ENCODE measurements around the gene S1PR1.

S1PR1 gene

GRCh38 chr1:101261623-101262022 lies 24.8 kb downstream of the S1PR1 start:
- peaks cover 7 to 9% of the 10 kb centered on the region in 2 experiments for H3K4me1 ChIP-seq (ENCODE audit: control insufficient read depth in 1 of 2, insufficient read depth in 2 of 2, low read length in 2 of 2)
- H2BK5ac ChIP-seq (ENCODE audit: low read depth, low read length, poor library complexity), result no peak overlapping the region
- H3K9ac ChIP-seq (ENCODE audit: low read length), result no peak overlapping the region
- H4K8ac ChIP-seq (ENCODE audit: low read depth, low read length), result peak overlapping the region; percentile 38
- H3K27me3 ChIP-seq (ENCODE audit: insufficient read depth, low read length), result no peaks in the 10 kb centered on the region
- DNase-seq, result no peak
- no peak overlapping the region for H3K27ac ChIP-seq (ENCODE audit: low read depth, low read length)
- no peak overlapping the region for H4K12ac ChIP-seq (ENCODE audit: low read depth, low read length)
- H2BK12ac ChIP-seq (ENCODE audit: low read length), result no peak overlapping the region
- H3K18ac ChIP-seq (ENCODE audit: low read length), result no peak overlapping the region
- H2BK120ac ChIP-seq (ENCODE audit: insufficient read depth, low read length, poor library complexity), result no peak overlapping the region
- H2AFZ ChIP-seq (ENCODE audit: insufficient read depth, low read length, poor library complexity), result no peak overlapping the region
- no CpG with 5 or more reads among the region's 4 CpGs for WGBS (ENCODE audit: extremely low coverage, insufficient coverage, insufficient read length)
- H3K4me2 ChIP-seq (ENCODE audit: low read length), result no peak overlapping the region
- no peak overlapping the region for H4K91ac ChIP-seq (ENCODE audit: low read depth, low read length)
- H3K4me3 ChIP-seq (ENCODE audit: low read depth, low read length), result no peak overlapping the region
- no peaks in the 10 kb centered on the region for H3K79me1 ChIP-seq (ENCODE audit: low read length)
- H3K23ac ChIP-seq (ENCODE audit: low read length), result no peak overlapping the region
- no peak overlapping the region for H2AK5ac ChIP-seq (ENCODE audit: low read length)
- no peaks in the 10 kb centered on the region for H3K79me2 ChIP-seq (ENCODE audit: control insufficient read depth, insufficient read depth, low read length, poor library complexity)
- H3K14ac ChIP-seq (ENCODE audit: low read length), result no peak overlapping the region
- no peaks in the 10 kb centered on the region for H3K36me3 ChIP-seq (ENCODE audit: control insufficient read depth in 1 of 2, insufficient read depth in 2 of 2, low read length in 2 of 2)
- H3K9me3 ChIP-seq (ENCODE audit: insufficient read depth, low read depth, low read length), result no peaks in the 10 kb centered on the region
- H3K4ac ChIP-seq (ENCODE audit: low read depth, low read length), result no peak overlapping the region

GRCh38 chr1:101262060-101262459 lies 25.2 kb downstream of the S1PR1 start:
- H2BK120ac ChIP-seq (ENCODE audit: insufficient read depth, low read length, poor library complexity), result no peak overlapping the region
- H3K79me1 ChIP-seq (ENCODE audit: low read length), result no peaks in the 10 kb centered on the region
- H4K8ac ChIP-seq (ENCODE audit: low read depth, low read length), result no peak overlapping the region
- H4K91ac ChIP-seq (ENCODE audit: low read depth, low read length), result no peak overlapping the region
- H2AFZ ChIP-seq (ENCODE audit: insufficient read depth, low read length, poor library complexity), result no peak overlapping the region
- H3K4me2 ChIP-seq (ENCODE audit: low read length), result no peak overlapping the region
- H3K9ac ChIP-seq (ENCODE audit: low read length), result no peak overlapping the region
- no peak overlapping the region for H2BK5ac ChIP-seq (ENCODE audit: low read depth, low read length, poor library complexity)
- no peak overlapping the region for H3K23ac ChIP-seq (ENCODE audit: low read length)
- no peak overlapping the region for H2AK5ac ChIP-seq (ENCODE audit: low read length)
- no peak overlapping the region for H3K14ac ChIP-seq (ENCODE audit: low read length)
- peak in 1 of 2 donors; percentile 12 for DNase-seq
- H3K4me1 ChIP-seq (ENCODE audit: control insufficient read depth in 1 of 2, insufficient read depth in 2 of 2, low read length in 2 of 2), result peaks cover 7 to 9% of the 10 kb centered on the region in 2 experiments
- H3K4ac ChIP-seq (ENCODE audit: low read depth, low read length), result no peak overlapping the region
- no CpG with 5 or more reads among the region's 4 CpGs for WGBS (ENCODE audit: extremely low coverage, insufficient coverage, insufficient read length)
- H3K27ac ChIP-seq (ENCODE audit: low read depth, low read length), result no peak overlapping the region
- H2BK12ac ChIP-seq (ENCODE audit: low read length), result no peak overlapping the region
- no peak overlapping the region for H3K4me3 ChIP-seq (ENCODE audit: low read depth, low read length)
- H3K36me3 ChIP-seq (ENCODE audit: control insufficient read depth in 1 of 2, insufficient read depth in 2 of 2, low read length in 2 of 2), result no peaks in the 10 kb centered on the region
- H3K27me3 ChIP-seq (ENCODE audit: insufficient read depth, low read length), result no peaks in the 10 kb centered on the region
- H4K12ac ChIP-seq (ENCODE audit: low read depth, low read length), result no peak overlapping the region
- H3K79me2 ChIP-seq (ENCODE audit: control insufficient read depth, insufficient read depth, low read length, poor library complexity), result no peaks in the 10 kb centered on the region
- no peak overlapping the region for H3K18ac ChIP-seq (ENCODE audit: low read length)
- H3K9me3 ChIP-seq (ENCODE audit: insufficient read depth, low read depth, low read length), result no peaks in the 10 kb centered on the region

GRCh38 chr1:101262630-101263348 lies 26.0 kb downstream of the S1PR1 start:
- H3K18ac ChIP-seq (ENCODE audit: low read length), result no peak overlapping the region
- H2BK12ac ChIP-seq (ENCODE audit: low read length), result no peak overlapping the region
- no peaks in the 10 kb centered on the region for H3K79me1 ChIP-seq (ENCODE audit: low read length)
- H3K36me3 ChIP-seq (ENCODE audit: control insufficient read depth in 1 of 2, insufficient read depth in 2 of 2, low read length in 2 of 2), result no peaks in the 10 kb centered on the region
- no peaks in the 10 kb centered on the region for H3K9me3 ChIP-seq (ENCODE audit: insufficient read depth, low read depth, low read length)
- H3K4me2 ChIP-seq (ENCODE audit: low read length), result no peak overlapping the region
- H4K8ac ChIP-seq (ENCODE audit: low read depth, low read length), result no peak overlapping the region
- no peak overlapping the region for H3K27ac ChIP-seq (ENCODE audit: low read depth, low read length)
- no peak overlapping the region for H4K12ac ChIP-seq (ENCODE audit: low read depth, low read length)
- H2BK5ac ChIP-seq (ENCODE audit: low read depth, low read length, poor library complexity), result no peak overlapping the region
- H3K9ac ChIP-seq (ENCODE audit: low read length), result no peak overlapping the region
- no CpG with 5 or more reads among the region's 6 CpGs for WGBS (ENCODE audit: extremely low coverage, insufficient coverage, insufficient read length)
- H3K4me3 ChIP-seq (ENCODE audit: low read depth, low read length), result no peak overlapping the region
- no peak overlapping the region for H2BK120ac ChIP-seq (ENCODE audit: insufficient read depth, low read length, poor library complexity)
- H2AK5ac ChIP-seq (ENCODE audit: low read length), result no peak overlapping the region
- H3K27me3 ChIP-seq (ENCODE audit: insufficient read depth, low read length), result no peaks in the 10 kb centered on the region
- H3K4ac ChIP-seq (ENCODE audit: low read depth, low read length), result no peak overlapping the region
- H3K4me1 ChIP-seq (ENCODE audit: control insufficient read depth in 1 of 2, insufficient read depth in 2 of 2, low read length in 2 of 2), result peaks cover 5 to 9% of the 10 kb centered on the region in 2 experiments
- H3K79me2 ChIP-seq (ENCODE audit: control insufficient read depth, insufficient read depth, low read length, poor library complexity), result no peaks in the 10 kb centered on the region
- H3K14ac ChIP-seq (ENCODE audit: low read length), result no peak overlapping the region
- H2AFZ ChIP-seq (ENCODE audit: insufficient read depth, low read length, poor library complexity), result no peak overlapping the region
- no peak overlapping the region for H3K23ac ChIP-seq (ENCODE audit: low read length)
- DNase-seq, result no peak
- no peak overlapping the region for H4K91ac ChIP-seq (ENCODE audit: low read depth, low read length)

GRCh38 chr1:101264697-101265096 lies 27.9 kb downstream of the S1PR1 start:
- no peaks in the 10 kb centered on the region for H3K79me1 ChIP-seq (ENCODE audit: low read length)
- no peak overlapping the region for H4K12ac ChIP-seq (ENCODE audit: low read depth, low read length)
- H3K9ac ChIP-seq (ENCODE audit: low read length), result no peak overlapping the region
- no peak overlapping the region for H3K4ac ChIP-seq (ENCODE audit: low read depth, low read length)
- H3K27me3 ChIP-seq (ENCODE audit: insufficient read depth, low read length), result no peaks in the 10 kb centered on the region
- no peak overlapping the region for H3K18ac ChIP-seq (ENCODE audit: low read length)
- no peak overlapping the region for H3K23ac ChIP-seq (ENCODE audit: low read length)
- no peak for DNase-seq
- H4K91ac ChIP-seq (ENCODE audit: low read depth, low read length), result no peak overlapping the region
- peaks cover 0 to 4% of the 10 kb centered on the region in 2 experiments for H3K4me1 ChIP-seq (ENCODE audit: control insufficient read depth in 1 of 2, insufficient read depth in 2 of 2, low read length in 2 of 2)
- H3K14ac ChIP-seq (ENCODE audit: low read length), result no peak overlapping the region
- no peak overlapping the region for H4K8ac ChIP-seq (ENCODE audit: low read depth, low read length)
- no peak overlapping the region for H3K4me2 ChIP-seq (ENCODE audit: low read length)
- no peaks in the 10 kb centered on the region for H3K9me3 ChIP-seq (ENCODE audit: insufficient read depth, low read depth, low read length)
- H2AK5ac ChIP-seq (ENCODE audit: low read length), result no peak overlapping the region
- no CpG with 5 or more reads among the region's 2 CpGs for WGBS (ENCODE audit: extremely low coverage, insufficient coverage, insufficient read length)
- no peaks in the 10 kb centered on the region for H3K79me2 ChIP-seq (ENCODE audit: control insufficient read depth, insufficient read depth, low read length, poor library complexity)
- H3K4me3 ChIP-seq (ENCODE audit: low read depth, low read length), result no peak overlapping the region
- no peak overlapping the region for H3K27ac ChIP-seq (ENCODE audit: low read depth, low read length)
- no peak overlapping the region for H2BK12ac ChIP-seq (ENCODE audit: low read length)
- H2AFZ ChIP-seq (ENCODE audit: insufficient read depth, low read length, poor library complexity), result no peak overlapping the region
- H2BK120ac ChIP-seq (ENCODE audit: insufficient read depth, low read length, poor library complexity), result no peak overlapping the region
- no peaks in the 10 kb centered on the region for H3K36me3 ChIP-seq (ENCODE audit: control insufficient read depth in 1 of 2, insufficient read depth in 2 of 2, low read length in 2 of 2)
- H2BK5ac ChIP-seq (ENCODE audit: low read depth, low read length, poor library complexity), result no peak overlapping the region
